GM19438 (cell line): Measurements from ENCODE around the gene SATB2.

Source experiments
- ATAC-seq: cut with Tn5 transposase; IDR thresholded peaks from one replicate; pipeline ENCODE4 v1.9.1; 2021; ENCODE audit warnings: low read depth; ENCODE audit not compliant: unreplicated experiment

Gene SATB2

DNA sequence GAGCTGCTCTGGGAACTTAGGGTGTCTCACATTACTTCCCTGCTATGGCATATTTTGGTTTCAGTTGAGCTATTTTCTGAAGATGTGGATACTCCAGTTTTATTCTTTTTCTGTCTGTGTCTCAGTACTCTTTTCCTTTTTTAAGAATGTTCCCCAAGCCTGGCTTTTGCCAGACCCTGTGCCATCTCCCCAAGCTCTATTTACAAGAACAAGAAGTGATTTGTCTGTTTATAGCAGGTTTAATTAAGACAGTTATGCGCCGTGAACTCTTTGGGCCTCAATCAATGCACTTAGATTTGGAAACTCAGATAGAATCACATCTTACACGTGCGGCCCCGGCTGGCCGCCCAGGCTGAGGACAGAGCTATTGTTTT, 8.9 kb upstream of the SATB2 start:
- no peak for ATAC-seq

- no peak for ATAC-seq
These were observed 8.4 kb upstream of the SATB2 start for GRCh38 chr2:199465988-199466691.

DNA sequence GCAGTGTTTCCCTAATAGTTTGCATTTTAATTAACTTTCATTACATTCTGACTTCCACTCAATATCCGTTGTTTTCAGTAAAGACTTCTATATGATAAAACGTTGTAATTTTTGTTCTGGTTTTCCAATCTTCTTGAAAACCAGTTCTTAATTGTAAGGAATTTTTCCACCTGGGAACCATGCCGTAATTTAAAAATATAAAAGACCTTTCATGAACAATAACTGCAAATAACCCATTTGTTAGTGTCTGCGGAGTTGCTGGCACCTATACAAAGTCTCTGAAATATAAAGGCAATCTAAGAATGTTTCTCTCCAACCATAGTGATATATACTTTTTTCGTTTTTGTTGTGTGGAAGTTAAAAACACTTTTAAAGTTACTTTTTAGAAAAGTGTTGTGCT, 7.7 kb upstream of the SATB2 start:
- ATAC-seq: no peak

DNA sequence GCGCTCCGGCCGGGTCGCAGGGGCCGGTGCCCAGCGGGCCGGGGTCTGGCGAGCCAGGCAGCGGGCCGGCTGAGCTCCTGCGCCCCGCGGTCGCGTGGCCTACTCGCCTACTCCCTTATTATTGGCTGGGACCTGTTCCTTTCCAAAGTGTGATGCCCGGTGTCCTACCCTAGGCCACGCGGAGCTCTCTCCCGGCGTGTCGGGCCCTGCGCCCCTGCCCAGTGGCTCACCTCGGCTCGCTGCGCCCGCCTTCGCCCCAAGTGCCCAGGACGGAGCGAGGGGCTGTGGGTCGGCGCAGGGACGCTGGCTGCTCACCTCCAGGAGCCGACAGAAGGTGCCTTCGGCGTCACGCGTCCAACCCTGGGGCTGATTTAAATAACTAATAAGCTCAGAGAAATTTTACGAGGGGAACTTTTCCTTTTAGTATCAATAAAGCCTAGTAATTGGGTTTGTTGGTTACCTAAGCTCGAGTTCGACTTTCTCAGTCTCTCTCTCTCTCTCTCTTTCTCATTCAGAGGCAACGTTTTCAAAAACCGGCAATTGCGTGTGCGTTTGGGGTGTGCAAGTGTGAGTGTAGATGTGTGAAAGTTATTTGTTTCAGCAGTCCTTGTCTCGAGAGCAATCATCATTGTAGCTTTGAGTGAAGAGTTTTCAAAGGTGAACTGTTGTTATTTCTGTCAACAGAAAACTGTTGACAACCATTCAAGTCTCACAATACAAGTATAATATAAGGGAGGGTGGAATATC, 7.0 kb upstream of the SATB2 start:
- no peak for ATAC-seq

DNA sequence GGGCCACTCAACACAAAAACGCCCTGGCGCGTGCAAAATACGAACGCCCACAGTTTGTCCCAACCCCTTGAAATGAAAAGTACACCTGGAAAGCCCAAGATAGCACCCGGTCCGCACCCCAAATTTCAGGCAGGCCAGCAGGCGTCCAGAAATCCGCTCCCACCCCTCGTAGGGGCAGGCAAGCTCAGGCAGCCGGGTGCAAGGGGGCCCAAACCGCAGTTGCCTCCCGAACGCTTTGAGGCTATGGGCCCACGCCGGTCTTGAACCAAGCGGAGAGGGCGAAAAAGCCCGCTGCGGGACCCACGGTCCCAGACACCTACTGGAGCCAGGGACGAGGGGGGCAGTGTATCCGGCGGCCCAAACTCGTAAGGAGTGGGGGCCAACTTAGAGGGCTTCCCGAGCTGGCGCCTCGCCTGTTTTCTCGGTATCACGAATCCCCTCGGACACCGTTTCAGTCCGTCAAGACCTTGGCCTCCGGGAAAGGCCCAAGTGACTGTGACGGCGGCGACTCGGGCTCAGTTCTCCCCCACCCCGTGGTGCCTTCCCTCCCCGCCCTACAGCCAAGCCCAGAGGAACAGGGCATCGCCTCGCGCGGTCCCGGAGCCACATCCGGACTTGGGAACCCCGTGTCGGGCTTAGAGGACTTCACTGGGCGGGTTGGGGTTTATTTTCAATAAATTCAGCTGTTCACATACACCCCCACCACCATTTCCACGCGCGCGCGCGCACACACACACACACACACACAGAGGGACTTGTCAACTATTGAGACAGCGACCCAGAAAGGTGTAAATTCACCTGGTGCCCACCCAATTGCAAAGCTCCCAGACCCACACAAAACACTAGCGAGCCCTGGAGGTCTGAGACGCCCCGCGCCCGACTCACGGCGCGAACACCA, 6.2 kb upstream of the SATB2 start:
- ATAC-seq: no peak

- ATAC-seq: peak; percentile 43
These were observed 5.4 kb upstream of the SATB2 start for GRCh38 chr2:199462956-199463692.

DNA sequence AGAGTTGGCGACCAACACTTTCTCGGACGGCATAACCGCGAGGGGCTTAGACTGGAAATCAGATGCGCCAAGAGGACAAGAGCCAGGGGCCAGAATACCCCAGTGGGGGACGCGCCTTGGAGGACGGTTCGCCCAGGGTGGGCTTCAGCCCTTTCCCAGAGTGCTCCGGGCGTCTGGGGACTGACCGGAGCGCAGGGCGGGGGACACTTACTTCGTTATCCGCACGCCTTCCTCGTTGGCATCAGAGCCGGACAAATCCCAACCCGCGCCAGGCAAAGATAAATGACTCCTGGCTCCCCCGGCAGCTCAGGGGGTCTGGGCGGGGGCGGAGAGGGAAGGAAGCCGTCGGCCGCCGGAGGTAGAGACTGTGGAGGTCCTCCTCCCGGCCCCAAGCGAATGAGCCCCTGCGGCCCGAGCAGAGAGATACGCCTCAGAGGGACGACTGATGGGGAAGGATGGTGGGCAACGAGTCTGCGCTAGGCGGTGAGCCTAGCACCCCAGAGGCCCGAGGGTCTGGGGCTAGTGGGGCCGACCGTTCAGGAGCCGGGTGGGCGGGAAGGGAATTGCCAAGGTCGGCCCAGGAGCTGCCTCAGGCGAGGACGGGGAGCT, 4.7 kb upstream of the SATB2 start:
- ATAC-seq: no peak

DNA sequence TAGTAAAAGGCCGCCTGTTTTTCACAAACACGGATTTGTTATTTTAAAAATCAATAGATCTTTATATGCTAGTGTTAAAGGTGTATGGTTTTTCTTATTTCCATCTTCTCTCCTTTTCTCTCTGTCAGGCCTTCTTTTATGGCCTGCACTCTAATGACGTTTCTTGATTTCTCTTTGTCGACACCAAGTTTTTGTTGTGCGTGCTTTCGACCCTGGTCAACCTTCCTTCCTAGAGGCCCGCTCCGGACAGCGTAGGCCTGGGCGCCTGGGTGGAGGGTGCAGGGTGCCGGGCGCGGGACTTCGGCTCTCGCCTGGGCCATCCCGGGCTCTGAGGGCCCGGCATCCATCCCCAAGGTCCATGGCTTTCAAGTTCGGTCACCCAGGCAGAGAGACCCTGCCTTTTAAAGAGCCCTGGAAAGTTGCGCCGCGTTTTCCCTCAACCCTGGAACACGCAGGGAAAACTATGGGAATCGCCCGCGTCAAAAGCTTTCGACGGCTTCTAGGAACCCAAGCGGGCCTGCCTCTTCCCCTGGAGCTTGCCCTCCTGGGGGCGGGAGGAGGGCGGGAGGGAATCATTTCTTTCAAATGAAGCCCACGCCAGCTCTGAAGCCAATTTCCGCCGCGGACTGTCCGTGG, 4.1 kb upstream of the SATB2 start:
- no peak for ATAC-seq

DNA sequence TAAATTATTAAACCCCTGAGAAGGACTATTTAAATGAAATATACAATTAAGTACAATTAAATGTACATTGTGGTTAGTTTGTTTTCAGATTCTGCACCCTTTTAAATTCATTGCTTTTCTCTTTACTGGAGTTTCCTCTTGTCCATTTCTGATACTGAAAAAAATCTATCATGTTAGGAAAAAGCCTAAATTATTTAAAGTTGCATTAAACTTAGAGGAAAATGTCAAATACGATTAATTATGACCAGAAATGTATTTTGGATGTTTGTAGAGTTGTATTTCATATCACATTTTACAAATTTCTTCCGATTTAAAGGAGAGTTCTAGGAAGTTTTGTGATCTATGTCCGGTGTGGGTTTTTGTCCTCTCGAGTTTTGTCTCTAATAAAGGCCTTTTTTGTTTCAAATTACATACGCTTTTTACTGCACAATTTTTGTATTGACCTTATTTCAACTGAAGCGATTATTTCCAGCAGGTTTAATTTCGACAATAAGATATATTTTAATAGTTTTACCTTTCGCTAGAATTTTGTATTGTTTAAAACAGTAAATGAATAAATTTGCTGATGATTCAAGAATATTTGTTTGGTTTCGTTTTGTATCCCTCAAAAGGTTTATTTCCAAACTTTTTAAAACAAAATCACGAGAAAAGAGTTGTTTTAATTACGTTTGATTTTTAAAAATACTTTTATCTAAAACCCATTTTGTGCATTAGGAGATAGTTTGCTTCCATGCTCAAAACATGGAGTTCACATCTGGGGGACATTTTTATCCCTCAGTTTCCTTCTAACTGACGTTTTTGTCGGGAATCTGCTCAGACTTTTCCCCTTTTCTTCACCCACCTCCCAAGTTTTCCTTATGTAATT, 3.3 kb upstream of the SATB2 start:
- ATAC-seq: no peak

- ATAC-seq: no peak
These were observed 2.4 kb upstream of the SATB2 start for GRCh38 chr2:199460101-199460671.

DNA sequence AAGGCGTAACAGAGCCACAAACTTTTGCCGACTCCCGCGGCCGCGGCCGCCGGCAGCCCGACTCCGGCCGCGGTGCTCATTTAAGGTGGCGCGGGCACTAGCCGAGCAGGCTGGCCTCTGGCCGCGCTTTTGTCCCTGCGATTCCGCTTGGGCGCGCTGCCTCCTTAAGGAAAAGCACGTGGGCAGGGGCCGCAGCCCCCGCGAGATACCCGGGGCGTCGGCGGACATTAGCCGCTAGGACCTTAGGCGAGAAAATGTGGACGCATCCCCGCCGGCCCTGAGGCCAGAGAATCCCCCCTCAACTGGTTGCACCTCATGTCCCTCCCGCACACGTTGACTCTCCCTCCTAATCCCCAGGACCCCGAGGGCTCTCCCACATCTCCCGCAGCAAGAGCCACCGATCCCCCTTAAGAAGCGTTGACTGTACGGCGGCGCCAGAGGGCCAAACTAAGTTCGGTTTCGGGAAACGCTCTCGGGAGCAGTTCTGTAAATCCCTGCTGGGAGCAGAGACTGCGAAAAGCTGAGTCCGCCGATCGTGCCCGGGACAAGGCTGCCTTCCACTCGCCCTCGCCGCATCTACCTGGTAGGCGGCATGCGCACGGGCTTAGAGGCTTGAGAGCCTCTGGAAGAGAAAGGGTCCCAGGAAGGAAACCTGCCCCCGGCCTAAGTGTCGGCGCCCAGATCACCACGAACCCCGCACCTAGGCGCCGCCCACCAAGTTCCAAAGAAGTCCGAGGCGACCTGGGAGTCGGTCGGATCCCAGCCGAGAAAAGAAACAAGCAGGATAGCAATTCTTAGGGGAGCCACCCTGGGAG, 1.8 kb upstream of the SATB2 start:
- peak; percentile 52 for ATAC-seq

DNA sequence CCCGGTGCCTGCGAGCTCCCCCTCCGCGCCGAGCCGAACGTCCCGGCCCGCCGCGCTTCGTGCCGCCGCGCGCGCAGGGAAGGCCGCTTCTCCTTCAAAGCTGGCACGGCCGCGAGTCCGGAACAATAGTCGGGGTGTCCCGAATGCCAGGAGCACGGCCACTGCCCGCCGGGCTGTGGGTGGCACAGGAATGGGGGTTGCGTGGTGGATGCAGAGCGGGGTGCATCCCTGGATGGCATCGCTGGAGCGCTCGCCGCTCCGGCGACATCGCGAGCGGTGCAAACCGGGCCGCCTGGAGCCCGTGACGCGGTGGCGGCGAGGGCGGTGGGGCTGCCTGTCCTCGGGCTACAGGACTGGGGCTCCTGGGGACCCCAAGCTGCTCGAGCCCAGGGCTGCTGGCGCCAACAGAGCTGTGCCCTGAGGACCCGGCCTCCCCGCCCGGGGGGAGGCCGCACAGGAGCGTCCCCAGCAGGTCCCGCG, 1.1 kb upstream of the SATB2 start:
- ATAC-seq: peak; percentile 33

DNA sequence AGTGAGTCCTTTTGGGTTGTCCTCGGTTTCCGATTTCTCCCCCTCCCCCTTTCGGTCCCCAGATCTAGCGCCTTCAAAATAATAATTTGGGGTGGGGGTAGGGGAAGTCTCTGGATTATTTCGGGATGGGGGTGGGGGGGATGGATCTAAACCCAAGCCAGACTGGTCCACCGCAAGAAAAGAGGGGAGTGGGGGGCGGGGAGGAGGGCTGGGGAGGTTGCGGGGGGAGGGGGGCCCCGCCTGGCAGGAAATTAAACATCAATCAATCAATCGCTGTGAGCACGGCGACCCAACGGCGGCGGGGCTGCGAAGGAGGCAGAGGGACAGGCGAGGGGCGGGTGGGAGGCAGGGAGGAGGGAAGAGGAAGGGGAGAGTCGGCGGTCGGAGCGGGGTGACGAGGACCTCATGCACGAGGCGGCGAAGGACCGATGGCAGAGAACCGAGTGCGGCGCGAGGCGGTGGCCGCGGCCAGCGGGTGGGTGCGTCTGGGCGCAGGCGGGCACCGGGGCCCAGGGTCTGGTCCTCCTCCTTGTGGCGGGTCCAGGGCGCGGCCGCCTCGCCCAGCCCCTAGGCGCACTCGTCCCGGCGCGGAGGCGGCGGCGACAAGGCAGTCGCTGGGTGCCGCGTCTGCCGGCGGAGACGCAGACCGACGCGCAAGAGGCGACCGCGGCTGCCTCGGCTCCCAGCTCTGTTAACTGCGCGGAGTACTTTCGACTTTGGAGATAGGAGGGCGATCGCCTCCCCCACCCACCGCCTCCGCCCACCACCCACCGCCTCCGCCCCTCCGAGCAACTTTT, 468 bp upstream of the SATB2 start:
- ATAC-seq: peak; percentile 24

DNA sequence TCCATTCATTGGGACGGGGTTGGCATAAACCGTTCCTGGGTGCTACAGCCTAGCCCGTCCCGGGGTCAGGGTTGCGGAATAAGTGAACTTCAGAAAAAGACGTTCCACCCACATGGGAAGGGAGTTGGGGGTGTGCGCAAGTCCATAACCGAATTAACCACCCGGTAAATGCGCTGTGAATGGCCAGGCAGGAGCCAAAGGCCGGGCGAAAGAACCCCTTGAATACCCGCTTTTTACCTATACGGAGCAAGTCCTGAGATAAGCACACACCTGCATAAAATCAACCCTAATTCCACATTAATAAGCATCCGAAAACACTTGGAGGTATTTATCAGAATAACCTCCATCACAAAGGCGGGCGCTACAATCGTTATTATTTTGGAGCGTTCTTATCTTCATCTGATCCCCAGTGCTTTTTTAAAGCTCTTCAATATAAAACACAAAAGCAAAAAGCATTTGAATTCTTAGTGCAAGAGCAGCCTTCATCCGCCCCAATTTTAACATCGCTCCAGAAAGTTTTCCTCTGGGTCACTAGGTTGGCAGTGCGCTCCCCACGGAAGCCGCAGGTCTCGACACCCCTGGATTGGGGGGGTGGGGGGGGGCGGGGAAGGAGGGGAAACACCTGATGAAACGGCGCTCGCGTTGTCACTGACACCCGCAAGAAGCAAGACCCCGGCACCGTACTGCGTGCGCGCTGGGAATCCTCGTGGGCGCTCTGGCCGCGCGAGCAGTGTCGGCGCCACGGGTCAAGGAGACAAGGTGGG, 1.2 kb downstream of the SATB2 start:
- no peak for ATAC-seq

GRCh38 chr2:199455545-199456382, 2.0 kb downstream of the SATB2 start:
- ATAC-seq: no peak
